ENCODE results near the gene ATP1B4. TPM values are rescaled to one million over a fixed set of nuclear protein-coding genes. Genes with fewer than 3 reads are reported as not detected.
A peak's percentile ranks its signal among the peaks of the same experiment; 100 is the strongest.

The ATP1B4 gene
- total RNA-seq, 4 donors from 2014 or later, result not detected

- TF ChIP-seq POLR2A (IDR thresholded peaks at IDR 0.05), result no peak
- TF ChIP-seq, protein P1, sequence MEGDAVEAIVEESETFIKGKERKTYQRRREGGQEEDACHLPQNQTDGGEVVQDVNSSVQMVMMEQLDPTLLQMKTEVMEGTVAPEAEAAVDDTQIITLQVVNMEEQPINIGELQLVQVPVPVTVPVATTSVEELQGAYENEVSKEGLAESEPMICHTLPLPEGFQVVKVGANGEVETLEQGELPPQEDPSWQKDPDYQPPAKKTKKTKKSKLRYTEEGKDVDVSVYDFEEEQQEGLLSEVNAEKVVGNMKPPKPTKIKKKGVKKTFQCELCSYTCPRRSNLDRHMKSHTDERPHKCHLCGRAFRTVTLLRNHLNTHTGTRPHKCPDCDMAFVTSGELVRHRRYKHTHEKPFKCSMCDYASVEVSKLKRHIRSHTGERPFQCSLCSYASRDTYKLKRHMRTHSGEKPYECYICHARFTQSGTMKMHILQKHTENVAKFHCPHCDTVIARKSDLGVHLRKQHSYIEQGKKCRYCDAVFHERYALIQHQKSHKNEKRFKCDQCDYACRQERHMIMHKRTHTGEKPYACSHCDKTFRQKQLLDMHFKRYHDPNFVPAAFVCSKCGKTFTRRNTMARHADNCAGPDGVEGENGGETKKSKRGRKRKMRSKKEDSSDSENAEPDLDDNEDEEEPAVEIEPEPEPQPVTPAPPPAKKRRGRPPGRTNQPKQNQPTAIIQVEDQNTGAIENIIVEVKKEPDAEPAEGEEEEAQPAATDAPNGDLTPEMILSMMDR (IDR thresholded peaks at IDR 0.05), result no peak
- no peaks in the 10 kb centered on the region for H3K4me1 ChIP-seq
- no peaks in the 10 kb centered on the region for H3K36me3 ChIP-seq
- no peaks in the 10 kb centered on the region for H3K9me3 ChIP-seq
- no peaks in the 10 kb centered on the region for H3K27me3 ChIP-seq
- DNase-seq, result no peak
- H3K27ac ChIP-seq, result no peak overlapping the region
- H3K4me3 ChIP-seq, result no peak overlapping the region
These were observed 11.3 kb upstream of the ATP1B4 start for GRCh38 chrX:120350450-120351138.

GRCh38 chrX:120356084-120356483, 5.8 kb upstream of the ATP1B4 start:
- no peak for TF ChIP-seq POLR2A (IDR thresholded peaks at IDR 0.05)
- TF ChIP-seq, protein P1 (IDR thresholded peaks at IDR 0.05), result no peak
- Histone ChIP-seq H3K27ac (no peak overlapping the region), H3K36me3 (no peaks in the 10 kb centered on the region), H3K9me3 (no peaks in the 10 kb centered on the region), H3K4me3 (no peak overlapping the region), H3K27me3 (no peaks in the 10 kb centered on the region), H3K4me1 (no peaks in the 10 kb centered on the region)
- no peak for DNase-seq

DNA sequence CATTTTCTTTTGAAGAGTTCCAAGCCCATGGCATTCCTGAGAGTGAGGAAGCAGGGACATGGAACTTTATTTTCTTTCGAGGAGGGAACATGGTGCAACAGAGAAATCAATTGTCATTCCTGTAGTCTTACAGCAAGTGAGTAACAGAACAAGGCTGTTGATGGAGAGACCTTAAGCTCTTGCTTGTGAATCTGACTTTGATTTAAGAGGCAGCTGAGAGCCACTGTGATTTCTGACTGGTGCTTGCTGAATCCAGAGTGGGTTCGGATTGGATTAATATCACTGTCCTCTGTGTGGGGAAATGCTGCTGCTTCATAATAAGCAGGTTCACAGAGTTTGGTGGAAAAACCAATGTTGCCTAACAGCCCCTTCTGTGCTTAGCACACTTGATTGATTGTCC, 4.7 kb upstream of the ATP1B4 start:
- no peaks in the 10 kb centered on the region for H3K36me3 ChIP-seq
- no peak for TF ChIP-seq POLR2A (IDR thresholded peaks at IDR 0.05)
- TF ChIP-seq, protein P1 (IDR thresholded peaks at IDR 0.05), result no peak
- H3K27ac ChIP-seq, result no peak overlapping the region
- no peaks in the 10 kb centered on the region for H3K9me3 ChIP-seq
- H3K27me3 ChIP-seq, result no peaks in the 10 kb centered on the region
- no peak for DNase-seq
- no peak overlapping the region for H3K4me3 ChIP-seq
- no peaks in the 10 kb centered on the region for H3K4me1 ChIP-seq

DNA sequence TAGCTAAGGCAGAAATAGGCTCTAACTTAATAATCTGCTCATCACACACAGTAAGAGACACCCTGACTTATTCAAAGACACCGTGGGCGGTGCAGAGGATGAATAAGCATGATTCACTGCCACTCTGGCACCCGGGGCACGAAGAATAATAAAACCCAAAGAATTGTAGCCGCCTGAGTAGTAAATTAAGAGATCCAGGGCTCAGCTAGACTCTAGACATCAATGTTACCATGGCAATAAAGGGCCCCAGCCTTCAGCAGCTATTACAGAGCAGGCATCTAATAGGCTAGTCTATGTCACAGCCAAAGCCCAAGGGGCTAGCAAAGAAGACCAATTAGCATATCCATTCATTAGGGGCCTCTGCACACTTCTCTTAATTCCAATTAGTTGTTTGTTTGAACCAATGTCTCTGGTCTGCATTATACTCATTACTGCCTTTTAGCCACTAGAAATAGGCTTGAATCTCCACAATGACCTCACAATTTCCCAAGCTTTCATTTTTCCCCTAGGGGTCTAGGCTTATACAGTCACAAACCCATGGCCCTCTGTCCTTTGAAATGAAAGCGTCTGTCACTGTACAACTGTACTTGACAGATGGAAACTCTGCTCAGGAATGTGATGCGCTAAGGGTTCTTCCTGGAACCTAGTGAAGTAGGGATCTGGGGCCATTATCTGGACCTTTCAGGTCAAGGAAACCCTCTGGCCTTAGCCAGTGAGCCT, 3.0 kb upstream of the ATP1B4 start:
- Histone ChIP-seq H3K4me1 (no peaks in the 10 kb centered on the region), H3K36me3 (no peaks in the 10 kb centered on the region), H3K27ac (no peak overlapping the region), H3K27me3 (no peaks in the 10 kb centered on the region), H3K9me3 (no peaks in the 10 kb centered on the region), H3K4me3 (no peak overlapping the region)
- no peak for DNase-seq
- TF ChIP-seq, protein P1 (IDR thresholded peaks at IDR 0.05), result no peak
- TF ChIP-seq POLR2A (IDR thresholded peaks at IDR 0.05), result no peak

GRCh38 chrX:120365320-120365719, 3.4 kb downstream of the ATP1B4 start:
- Histone ChIP-seq H3K4me1 (no peaks in the 10 kb centered on the region), H3K27me3 (no peaks in the 10 kb centered on the region), H3K27ac (no peak overlapping the region), H3K36me3 (no peaks in the 10 kb centered on the region), H3K9me3 (no peaks in the 10 kb centered on the region), H3K4me3 (no peak overlapping the region)
- DNase-seq, result peak; percentile 45 to 76 (median 54)
- TF ChIP-seq, protein P1 (IDR thresholded peaks at IDR 0.05), result peak in 4 of 6 experiments; percentile 17 to 30 (median 23)
- TF ChIP-seq POLR2A (IDR thresholded peaks at IDR 0.05), result no peak

Measured in Peyer's patch (tissue), 4 donors.